HTR-8/SVneo (cell line): ENCODE measurements around the gene SLC27A4.

Source experiments
- DNase-seq: peaks from one replicate; pipeline ENCODE4 v3.0.0; 2011; ENCODE audit warnings: low spot score, mixed read lengths; ENCODE audit not compliant: insufficient read length
- FAIRE-seq: peaks from 2 replicates; lab custom pipeline; 2011; peaks lifted over from hg19 to GRCh38; lab: Jason Lieb, UNC

SLC27A4 gene

GRCh38 chr9:128389395-128390149, 49.2 kb downstream of the SLC27A4 start:
- FAIRE-seq (no peak), DNase-seq (no peak)

DNA sequence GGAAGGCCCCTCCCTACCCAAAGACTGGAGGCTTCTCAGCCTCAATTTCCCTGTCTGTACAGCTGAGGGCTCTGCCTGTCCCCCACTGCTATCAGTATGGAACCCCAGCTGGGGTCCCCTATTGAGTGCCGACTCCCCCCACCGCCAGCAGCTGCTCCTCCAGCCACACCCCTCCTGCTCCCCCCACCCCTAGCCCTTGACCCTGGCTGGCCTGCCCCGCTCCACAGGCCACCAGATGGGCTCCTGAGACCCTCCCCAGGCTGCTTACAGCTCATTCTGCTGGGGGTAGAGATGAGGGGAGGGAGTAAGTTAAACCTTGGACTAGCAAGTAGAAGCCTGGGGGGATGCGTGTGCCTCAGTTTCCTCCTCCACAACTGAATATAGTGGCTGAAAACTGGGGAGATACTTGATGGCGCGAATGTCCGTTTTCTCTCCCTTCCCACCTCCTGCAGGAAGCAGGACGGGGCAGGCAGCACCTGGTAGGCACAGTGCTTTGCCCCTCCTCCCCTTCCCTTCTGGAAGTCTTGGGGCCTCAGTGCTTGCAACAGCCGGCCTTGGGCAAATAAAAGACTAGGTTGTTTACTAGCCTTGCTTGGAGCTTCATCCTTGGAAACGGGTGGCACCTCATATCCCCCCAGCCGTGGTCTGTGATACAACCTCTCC, 50.0 kb downstream of the SLC27A4 start:
- DNase-seq = no peak
- FAIRE-seq = no peak

GRCh38 chr9:128390813-128391711, 50.7 kb downstream of the SLC27A4 start:
- FAIRE-seq = no peak
- DNase-seq = no peak

GRCh38 chr9:128391956-128392301, 51.6 kb downstream of the SLC27A4 start:
- DNase-seq (no peak), FAIRE-seq (no peak)

DNA sequence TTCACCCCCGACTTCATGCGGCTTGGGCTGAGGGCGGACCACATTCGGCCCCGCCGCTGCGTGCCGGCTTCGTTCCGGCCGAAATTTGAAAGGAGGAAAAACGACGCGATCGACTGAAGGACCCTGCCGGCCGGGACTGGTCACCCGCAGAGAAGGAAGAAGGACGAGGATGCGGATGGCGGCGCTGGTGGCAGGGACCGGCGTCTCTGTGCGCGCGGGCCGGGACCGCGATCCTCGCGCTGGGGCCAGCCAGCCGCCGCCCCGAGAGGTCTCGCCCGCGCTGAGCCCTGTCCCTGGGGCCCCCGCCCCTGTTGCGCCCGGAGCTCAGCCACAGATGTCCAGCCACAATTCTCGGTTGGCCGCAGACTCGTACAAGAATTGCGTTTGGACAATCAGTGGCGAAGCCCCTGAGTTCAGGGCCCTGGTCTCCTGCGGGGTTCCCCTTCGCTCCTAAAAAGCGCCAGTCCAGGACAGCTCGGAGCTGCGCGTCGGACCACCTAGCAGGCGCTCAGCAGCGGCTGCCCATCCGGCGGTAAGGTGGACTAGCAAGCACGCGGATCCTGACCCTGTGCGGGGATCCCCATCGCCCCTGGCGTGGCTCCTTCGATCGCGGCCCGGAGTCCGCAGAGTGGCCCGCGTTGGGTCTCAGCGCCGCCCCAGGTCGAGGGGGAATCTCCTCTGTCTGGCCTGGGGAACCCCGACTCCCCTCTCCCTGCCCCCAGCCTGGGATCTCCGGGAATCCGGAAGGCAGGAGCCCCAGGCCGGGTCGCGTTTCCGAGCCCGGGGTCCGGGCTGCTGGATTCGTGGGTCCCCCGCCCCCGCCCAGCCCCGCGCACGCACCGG, 52.2 kb downstream of the SLC27A4 start:
- no peak for FAIRE-seq
- no peak for DNase-seq

DNA sequence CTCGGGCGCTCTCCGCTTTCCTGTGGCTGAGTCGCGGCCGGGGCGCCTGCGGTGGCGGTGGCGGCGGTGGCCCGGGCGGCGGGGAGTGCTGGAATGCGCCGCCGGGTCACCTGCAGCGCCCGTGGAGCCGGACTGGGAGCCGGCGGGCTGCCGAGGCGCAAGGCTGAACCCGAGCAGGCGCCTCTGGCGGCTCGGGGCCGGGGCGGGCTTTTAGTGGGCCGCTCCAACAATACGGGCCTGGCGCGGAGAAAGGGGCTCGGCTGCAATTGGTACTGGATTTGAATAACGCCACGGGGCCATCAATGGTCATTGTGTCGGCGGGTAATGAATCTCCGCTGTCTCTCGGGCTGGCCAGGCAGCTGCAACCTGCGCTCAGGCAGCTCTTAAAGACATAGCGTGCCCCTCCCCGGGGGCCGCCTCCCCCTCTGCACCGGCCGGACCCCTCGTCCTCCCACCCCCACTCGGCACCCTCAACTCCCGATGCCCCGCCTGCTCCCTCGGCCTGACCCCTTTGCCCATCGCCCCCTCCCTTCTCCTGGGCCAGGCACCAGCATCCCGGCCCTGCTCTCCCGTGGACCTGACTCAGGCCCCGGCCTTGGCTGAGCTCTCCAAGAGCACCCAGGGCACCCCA, 52.9 kb downstream of the SLC27A4 start:
- DNase-seq (no peak), FAIRE-seq (no peak)

GRCh38 chr9:128393970-128394369, 53.6 kb downstream of the SLC27A4 start:
- no peak for FAIRE-seq
- no peak for DNase-seq

- FAIRE-seq (no peak), DNase-seq (no peak)
Measured at GRCh38 chr9:128394379-128395168, 54.2 kb downstream of the SLC27A4 start.

- DNase-seq (no peak), FAIRE-seq (no peak)
Measured at GRCh38 chr9:128396970-128397613, 56.8 kb downstream of the SLC27A4 start.

DNA sequence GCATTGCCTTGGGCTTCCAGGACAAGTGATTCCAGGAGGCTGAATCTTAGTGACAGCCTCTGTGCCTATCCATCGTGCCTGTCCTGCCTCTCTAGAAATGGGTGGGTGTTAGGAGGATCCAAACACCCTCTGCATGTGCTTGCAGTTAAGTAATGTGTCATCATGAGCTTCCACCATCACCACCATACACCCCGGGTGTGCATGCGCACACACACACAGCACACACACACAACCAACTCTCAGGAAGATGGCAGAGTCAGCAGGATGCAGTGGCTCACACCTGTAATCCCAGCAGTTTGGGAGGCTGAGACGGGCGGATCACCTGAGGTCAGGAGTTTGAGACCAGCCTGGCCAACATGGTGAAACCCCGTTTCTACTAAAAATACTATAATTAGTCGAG, 57.5 kb downstream of the SLC27A4 start:
- DNase-seq = no peak
- no peak for FAIRE-seq

DNA sequence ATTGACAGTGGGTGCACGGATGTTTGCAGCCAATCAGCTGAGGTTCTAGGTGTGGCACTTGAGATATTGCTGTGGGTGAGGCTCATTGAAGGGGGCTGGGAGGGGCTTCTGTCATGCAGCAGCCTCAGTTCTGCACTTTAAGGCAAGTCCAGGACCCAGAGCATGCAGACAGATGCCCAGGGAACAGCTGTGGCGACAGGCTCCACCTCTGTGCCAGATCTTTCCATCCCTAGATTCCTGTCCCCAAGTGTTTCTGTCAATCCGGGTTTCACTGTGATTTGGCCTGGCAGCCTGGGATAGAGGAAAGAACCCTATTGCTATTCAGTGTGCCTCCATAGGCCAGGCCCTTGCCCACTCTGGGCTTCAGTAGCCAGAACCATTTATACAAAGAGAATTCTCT, 59.5 kb downstream of the SLC27A4 start:
- FAIRE-seq (no peak), DNase-seq (no peak)

DNA sequence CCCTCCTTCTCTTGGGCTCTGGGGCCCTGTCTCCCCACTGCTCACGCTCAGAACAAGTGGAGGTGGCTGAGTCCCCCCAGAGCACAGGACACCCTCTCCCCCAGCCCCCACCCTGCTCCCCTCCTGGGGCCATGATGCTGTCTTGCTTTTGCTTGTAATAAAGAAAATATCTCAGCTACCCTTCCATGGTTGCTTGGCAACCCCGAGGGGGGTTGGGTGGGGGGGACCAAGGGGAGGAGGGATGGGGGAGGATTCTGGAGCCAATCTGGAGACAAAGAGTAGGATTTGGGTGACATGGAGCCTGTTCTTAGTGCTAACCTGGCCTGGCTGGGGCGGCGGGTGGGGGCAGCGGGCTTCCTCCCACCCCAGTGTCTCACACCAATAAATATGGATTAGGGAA, 64.2 kb downstream of the SLC27A4 start:
- FAIRE-seq (no peak), DNase-seq (no peak)

GRCh38 chr9:128405077-128405779, 64.9 kb downstream of the SLC27A4 start:
- no peak for DNase-seq
- no peak for FAIRE-seq

DNA sequence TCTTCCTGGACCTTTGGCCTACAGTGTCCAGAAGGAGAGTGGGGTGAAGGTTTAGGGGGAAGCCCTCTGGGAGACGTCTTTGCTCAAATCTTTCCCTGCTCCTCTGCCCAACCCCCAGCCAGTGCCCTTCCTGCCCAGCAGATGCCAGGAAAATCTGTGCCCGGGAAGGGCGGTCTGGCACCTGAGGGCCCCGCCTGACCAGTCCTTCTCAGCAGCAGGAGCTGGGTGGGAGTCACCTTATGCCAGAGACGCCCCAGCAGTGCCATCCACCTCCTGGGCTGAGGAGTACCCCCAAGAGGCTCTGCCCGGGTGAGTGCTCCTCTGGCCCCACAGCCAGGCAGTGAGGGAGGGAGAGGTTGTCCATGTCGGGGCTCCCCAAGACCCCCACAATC, 65.4 kb downstream of the SLC27A4 start:
- no peak for FAIRE-seq

GRCh38 chr9:128406848-128407391, 66.6 kb downstream of the SLC27A4 start:
- FAIRE-seq = no peak
- DNase-seq = no peak

More for the DNA sequence above, 65.4 kb downstream of the SLC27A4 start:
- no peak for DNase-seq

DNA sequence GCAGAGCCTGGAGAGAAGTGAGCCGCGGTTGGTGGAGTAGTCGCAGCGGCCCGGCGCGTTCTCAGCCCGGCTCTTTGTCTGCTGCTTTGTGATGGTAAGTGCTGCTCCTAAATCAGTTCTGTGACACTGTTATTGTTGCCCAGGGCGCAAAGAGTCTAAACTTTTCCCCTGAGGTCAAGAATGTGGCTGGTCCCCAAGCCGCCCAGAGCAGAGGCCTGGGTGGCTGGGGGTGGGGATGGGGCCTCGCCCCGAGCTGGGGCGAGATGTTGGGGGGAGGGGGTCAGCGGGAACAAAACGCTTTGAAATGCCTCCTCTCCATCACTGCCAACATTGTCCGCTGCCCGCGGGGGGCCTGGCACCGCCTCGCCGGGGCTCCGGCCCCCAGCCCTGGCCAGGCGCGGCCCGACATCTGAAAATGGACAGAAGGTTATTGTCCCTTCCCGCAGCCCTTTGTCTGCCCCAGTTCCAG, 68.7 kb downstream of the SLC27A4 start:
- no peak for FAIRE-seq
- no peak for DNase-seq

GRCh38 chr9:128409450-128409849, 69.1 kb downstream of the SLC27A4 start:
- DNase-seq (no peak), FAIRE-seq (no peak)
